ENCODE data around the gene RBCK1. TPM values are rescaled to one million over a fixed set of nuclear protein-coding genes. Genes with fewer than 3 reads are reported as not detected.

Gene RBCK1
- total RNA-seq, 1 experiment from 2014 or later: 46.8 TPM

DNA sequence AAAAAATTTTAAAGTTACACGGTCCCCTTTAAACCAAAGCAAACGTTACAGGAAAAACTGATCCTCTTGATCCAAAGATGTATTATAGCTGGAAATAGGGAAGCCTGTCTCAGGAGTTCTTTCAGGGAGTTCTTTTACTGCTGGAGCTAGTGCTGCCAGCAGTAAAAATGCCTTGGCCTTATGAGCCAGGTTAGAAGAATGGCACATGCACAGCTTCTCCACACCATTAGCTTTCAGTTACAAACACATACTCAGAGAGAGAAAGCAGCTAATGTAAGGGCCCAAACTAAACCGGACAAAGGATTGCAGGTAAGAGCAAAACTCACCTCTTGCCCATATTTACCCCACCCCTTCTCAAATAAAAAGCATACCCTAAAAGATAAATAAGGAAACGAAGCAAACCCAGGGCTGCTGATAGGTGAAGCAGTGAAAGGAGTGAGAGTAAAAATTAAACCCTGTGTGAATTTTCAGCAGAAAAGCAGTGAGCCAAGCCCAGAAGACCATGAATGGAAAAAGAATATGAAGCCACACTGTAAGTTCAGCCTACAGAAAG is 35.2 kb downstream of the RBCK1 start:
- no peak overlapping the region for H3K27ac Mint-ChIP-seq
- H3K4me1 Mint-ChIP-seq: peaks cover 10 to 14% of the 10 kb centered on the region in 2 experiments
- H4K20me1 ChIP-seq (ENCODE audit: control insufficient read depth, insufficient read depth, insufficient read length): no peaks in the 10 kb centered on the region
- H3K36me3 Mint-ChIP-seq (ENCODE audit: insufficient read depth in 1 of 3, low read depth in 3 of 3): peaks cover 31 to 79% (median 71%) of the 10 kb centered on the region in 3 experiments; a peak in 6 of 7 replicates
- H3K23ac ChIP-seq (ENCODE audit: insufficient read length, low read depth, low read length): no peak overlapping the region
- no peaks in the 10 kb centered on the region for H3K27me3 ChIP-seq (ENCODE audit: insufficient read depth, low read length)
- H3K4me2 ChIP-seq (ENCODE audit: insufficient read depth, insufficient read length, low read length): no peak overlapping the region
- no peaks in the 10 kb centered on the region for H3K79me2 ChIP-seq (ENCODE audit: insufficient read depth, low read length)
- no peak overlapping the region for H3K27ac ChIP-seq (ENCODE audit: insufficient read length, low read depth, low read length)
- H2BK15ac ChIP-seq (ENCODE audit: low read depth, low read length): no peak overlapping the region
- H3K14ac ChIP-seq (ENCODE audit: insufficient read depth, low read length): no peak overlapping the region
- H3K27me3 Mint-ChIP-seq (ENCODE audit: low read depth): no peaks in the 10 kb centered on the region
- H2BK20ac ChIP-seq (ENCODE audit: low read depth, low read length, poor library complexity, severe bottlenecking): no peak overlapping the region
- H4K8ac ChIP-seq (replicated peaks; ENCODE audit: insufficient read length, low read depth, low read length): no peak overlapping the region
- no peak overlapping the region for H2BK120ac ChIP-seq (ENCODE audit: low read depth, low read length, poor library complexity, severe bottlenecking)
- H2BK5ac ChIP-seq (ENCODE audit: insufficient read length, low read length): no peak overlapping the region
- H2AFZ ChIP-seq (ENCODE audit: low read length): no peak overlapping the region
- H3K9me3 Mint-ChIP-seq: no peaks in the 10 kb centered on the region
- H3K56ac ChIP-seq (ENCODE audit: insufficient read length, low read depth, low read length): no peak overlapping the region
- H3K4me3 Mint-ChIP-seq: no peak overlapping the region
- no peaks in the 10 kb centered on the region for H3K9me3 ChIP-seq (ENCODE audit: control insufficient read depth, low read depth, low read length)
- no peak overlapping the region for H3K18ac ChIP-seq (ENCODE audit: insufficient read length, low read depth, low read length)
- H3K4me1 ChIP-seq (ENCODE audit: insufficient read depth, low read length): 0 out of 2 replicates have a peak, but pooled peaks cover 3% of the 10 kb centered on the region
- H4K91ac ChIP-seq (ENCODE audit: insufficient read length, low read depth, low read length): no peak overlapping the region
- H3K9ac ChIP-seq (ENCODE audit: extremely low read depth, insufficient read length, low read length): no peak overlapping the region
- H4K5ac ChIP-seq (ENCODE audit: insufficient read length, low read depth, low read length): no peak overlapping the region
- H2BK12ac ChIP-seq (ENCODE audit: insufficient read length, low read depth, low read length): no peak overlapping the region
- TF ChIP-seq, protein P1, sequence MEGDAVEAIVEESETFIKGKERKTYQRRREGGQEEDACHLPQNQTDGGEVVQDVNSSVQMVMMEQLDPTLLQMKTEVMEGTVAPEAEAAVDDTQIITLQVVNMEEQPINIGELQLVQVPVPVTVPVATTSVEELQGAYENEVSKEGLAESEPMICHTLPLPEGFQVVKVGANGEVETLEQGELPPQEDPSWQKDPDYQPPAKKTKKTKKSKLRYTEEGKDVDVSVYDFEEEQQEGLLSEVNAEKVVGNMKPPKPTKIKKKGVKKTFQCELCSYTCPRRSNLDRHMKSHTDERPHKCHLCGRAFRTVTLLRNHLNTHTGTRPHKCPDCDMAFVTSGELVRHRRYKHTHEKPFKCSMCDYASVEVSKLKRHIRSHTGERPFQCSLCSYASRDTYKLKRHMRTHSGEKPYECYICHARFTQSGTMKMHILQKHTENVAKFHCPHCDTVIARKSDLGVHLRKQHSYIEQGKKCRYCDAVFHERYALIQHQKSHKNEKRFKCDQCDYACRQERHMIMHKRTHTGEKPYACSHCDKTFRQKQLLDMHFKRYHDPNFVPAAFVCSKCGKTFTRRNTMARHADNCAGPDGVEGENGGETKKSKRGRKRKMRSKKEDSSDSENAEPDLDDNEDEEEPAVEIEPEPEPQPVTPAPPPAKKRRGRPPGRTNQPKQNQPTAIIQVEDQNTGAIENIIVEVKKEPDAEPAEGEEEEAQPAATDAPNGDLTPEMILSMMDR (conservative IDR thresholded peaks at IDR 0.05): no peak
- H3T11ph ChIP-seq (ENCODE audit: low read length): no peak overlapping the region
- no peaks in the 10 kb centered on the region for H3K23me2 ChIP-seq (ENCODE audit: insufficient read length, low read depth, low read length, poor library complexity, severe bottlenecking)
- H3K4ac ChIP-seq (ENCODE audit: low read depth, low read length): no peak overlapping the region
- no peak for DNase-seq
- no peaks in the 10 kb centered on the region for H3K79me1 ChIP-seq (ENCODE audit: insufficient read depth, low read depth, low read length, poor library complexity, severe bottlenecking)
- no peak overlapping the region for H2AK5ac ChIP-seq (ENCODE audit: insufficient read length, low read length)
- no CpG with 5 or more reads among the region's 4 CpGs for WGBS (ENCODE audit: extremely low coverage, insufficient read length, low lambda C conversion rate)

All from H9 (cell line).